BJ (cell line): ENCODE results near the gene PRR19. TPM values are rescaled to one million over a fixed set of nuclear protein-coding genes. Genes with fewer than 3 reads are reported as not detected.

Source experiments
- CTCF ChIA-PET: fragments of 350-600 bp; formaldehyde crosslinking; extraction: SDS; loops from one replicate; lab custom pipeline; 2021; ENCODE audit warnings: antibody characterized with exemption, inconsistent platforms; lab: Yijun Ruan, JAX
- POLR2A ChIA-PET: fragments of 300-600 bp; sonication (Branson Sonifier 250); formaldehyde crosslinking; extraction: SDS; loops from one replicate; lab custom pipeline; 2021; ENCODE audit warnings: antibody characterized with exemption; lab: Charles Lee
- DNase-seq: peaks from one replicate; pipeline ENCODE4 v3.0.0-alpha.2; 2011; ENCODE audit warnings: low read depth
- H3K27me3 ChIP-seq: 2 replicates; pipeline ENCODE4 v1.6.0; 2011; ENCODE audit warnings: low read length; ENCODE audit not compliant: control insufficient read depth, insufficient read depth
- H3K36me3 ChIP-seq: 2 replicates; pipeline ENCODE4 v1.5.1; 2011; ENCODE audit warnings: low read length; ENCODE audit not compliant: control insufficient read depth, insufficient read depth
- H3K4me3 ChIP-seq: 2 replicates; pipeline ENCODE4 v1.5.1; 2011; ENCODE audit warnings: low read depth, mild to moderate bottlenecking, control low read depth, low read length
- CTCF ChIP-seq: IDR thresholded peaks from 2 replicates; pipeline ENCODE4 v1.5.1; 2011; ENCODE audit warnings: low read depth, mild to moderate bottlenecking, control low read depth, inconsistent platforms, low read length, moderate library complexity; ENCODE audit not compliant: insufficient read depth
- polyA plus RNA-seq: library from polyadenylated mRNA; depleted of rRNA; stranded (reverse); fragments of >200 nt; gene quantifications from 2 replicates; pipeline ENCODE4 v1.2.3, GENCODE V29; 2011

PRR19 gene
- polyA plus RNA-seq, 1 experiment: 0.93 TPM

GRCh38 chr19:42282819-42283187 is 19.1 kb upstream of the PRR19 start:
- ChIA-PET POLR2A (interaction anchor here (0.5 kb wide), 1 partner anchor 48 kb away, joined by 3 read pairs; no protein-coding TSS in a partner anchor), CTCF (interaction anchor here (5.6 to 7.4 kb wide), 2 partner anchors 33 to 38 kb away, joined by 42 to 135 read pairs; partner anchors contain the start of gene GSK3A)

GRCh38 chr19:42283188-42284065 is 18.5 kb upstream of the PRR19 start:
- DNase-seq: peak; percentile 60
- Histone ChIP-seq H3K36me3 (peaks cover 15% of the 10 kb centered on the region), H3K27me3 (no peaks in the 10 kb centered on the region), H3K4me3 (peak overlapping the region; percentile 66)
- ChIA-PET POLR2A (no interaction called here), CTCF (interaction anchor here (0.6 to 7.4 kb wide), 5 partner anchors 13 to 151 kb away, joined by 3 to 135 read pairs (median 11); partner anchors contain the start of gene GSK3A)
- TF ChIP-seq CTCF: no peak

More at GRCh38 chr19:42282819-42283187, 19.1 kb upstream of the PRR19 start:
- H3K36me3 ChIP-seq: peaks cover 11% of the 10 kb centered on the region
- H3K4me3 ChIP-seq: no peak overlapping the region
- no peaks in the 10 kb centered on the region for H3K27me3 ChIP-seq
- TF ChIP-seq CTCF: no peak
- DNase-seq: no peak

- Histone ChIP-seq H3K27me3 (no peaks in the 10 kb centered on the region), H3K36me3 (peaks cover 22% of the 10 kb centered on the region), H3K4me3 (peak overlapping the region; percentile 66)
- no peak for DNase-seq
- CTCF ChIA-PET: interaction anchor here (0.6 to 2.0 kb wide), 6 partner anchors 12 to 151 kb away, joined by 3 to 11 read pairs (median 4); partner anchors contain the start of gene GSK3A
- POLR2A ChIA-PET: no interaction called here
- no peak for TF ChIP-seq CTCF
Observed at GRCh38 chr19:42284066-42284501, 17.8 kb upstream of the PRR19 start.

GRCh38 chr19:42284591-42285341 is 17.2 kb upstream of the PRR19 start:
- no peak for TF ChIP-seq CTCF
- no peaks in the 10 kb centered on the region for H3K27me3 ChIP-seq
- no peak for DNase-seq
- ChIA-PET POLR2A (no interaction called here), CTCF (interaction anchor here (1.0 to 2.2 kb wide), 6 partner anchors 10 to 68 kb away, joined by 3 to 11 read pairs (median 4); partner anchors contain the start of gene GSK3A)
- H3K4me3 ChIP-seq: peak overlapping the region; percentile 66
- H3K36me3 ChIP-seq: peaks cover 28% of the 10 kb centered on the region
